ENCODE measurements around the gene BMPR1A. TPM values are rescaled to one million over a fixed set of nuclear protein-coding genes. Genes with fewer than 3 reads are reported as not detected.

The BMPR1A gene
- total RNA-seq, 1 donor from 2014 or later = 32.6 TPM

DNA sequence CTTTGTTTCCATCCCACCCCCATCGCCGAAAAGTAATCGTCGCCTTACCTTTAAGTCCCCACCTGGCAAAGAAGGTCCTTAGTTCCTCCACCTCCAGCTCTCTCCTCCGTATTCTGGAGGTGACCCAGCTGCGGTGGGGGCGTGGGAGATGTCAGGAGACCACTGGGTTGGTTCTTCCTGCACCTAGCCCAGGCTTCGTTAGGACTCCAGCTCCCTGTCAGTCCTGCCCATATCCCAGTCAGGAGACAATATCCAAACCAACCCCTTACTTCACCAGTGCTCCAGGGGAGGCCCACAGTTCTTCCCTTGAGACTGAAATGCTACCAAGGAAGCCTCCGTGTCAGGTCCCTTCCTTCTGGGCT, 212.6 kb downstream of the BMPR1A start:
- Histone ChIP-seq H3K27me3 (ENCODE audit: control insufficient read depth, insufficient read depth, low read length) (no peaks in the 10 kb centered on the region), H3K4me3 (ENCODE audit: low read depth, low read length) (peak overlapping the region; percentile 50), H3K36me3 (ENCODE audit: control insufficient read depth, insufficient read depth, low read length) (peaks cover 2% of the 10 kb centered on the region)
- TF ChIP-seq, protein P1, sequence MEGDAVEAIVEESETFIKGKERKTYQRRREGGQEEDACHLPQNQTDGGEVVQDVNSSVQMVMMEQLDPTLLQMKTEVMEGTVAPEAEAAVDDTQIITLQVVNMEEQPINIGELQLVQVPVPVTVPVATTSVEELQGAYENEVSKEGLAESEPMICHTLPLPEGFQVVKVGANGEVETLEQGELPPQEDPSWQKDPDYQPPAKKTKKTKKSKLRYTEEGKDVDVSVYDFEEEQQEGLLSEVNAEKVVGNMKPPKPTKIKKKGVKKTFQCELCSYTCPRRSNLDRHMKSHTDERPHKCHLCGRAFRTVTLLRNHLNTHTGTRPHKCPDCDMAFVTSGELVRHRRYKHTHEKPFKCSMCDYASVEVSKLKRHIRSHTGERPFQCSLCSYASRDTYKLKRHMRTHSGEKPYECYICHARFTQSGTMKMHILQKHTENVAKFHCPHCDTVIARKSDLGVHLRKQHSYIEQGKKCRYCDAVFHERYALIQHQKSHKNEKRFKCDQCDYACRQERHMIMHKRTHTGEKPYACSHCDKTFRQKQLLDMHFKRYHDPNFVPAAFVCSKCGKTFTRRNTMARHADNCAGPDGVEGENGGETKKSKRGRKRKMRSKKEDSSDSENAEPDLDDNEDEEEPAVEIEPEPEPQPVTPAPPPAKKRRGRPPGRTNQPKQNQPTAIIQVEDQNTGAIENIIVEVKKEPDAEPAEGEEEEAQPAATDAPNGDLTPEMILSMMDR (IDR thresholded peaks at IDR 0.05; ENCODE audit: insufficient read depth, low read length, severe bottlenecking) = no peak
- FAIRE-seq = no peak
- DNase-seq (ENCODE audit: low read depth) = no peak

DNA sequence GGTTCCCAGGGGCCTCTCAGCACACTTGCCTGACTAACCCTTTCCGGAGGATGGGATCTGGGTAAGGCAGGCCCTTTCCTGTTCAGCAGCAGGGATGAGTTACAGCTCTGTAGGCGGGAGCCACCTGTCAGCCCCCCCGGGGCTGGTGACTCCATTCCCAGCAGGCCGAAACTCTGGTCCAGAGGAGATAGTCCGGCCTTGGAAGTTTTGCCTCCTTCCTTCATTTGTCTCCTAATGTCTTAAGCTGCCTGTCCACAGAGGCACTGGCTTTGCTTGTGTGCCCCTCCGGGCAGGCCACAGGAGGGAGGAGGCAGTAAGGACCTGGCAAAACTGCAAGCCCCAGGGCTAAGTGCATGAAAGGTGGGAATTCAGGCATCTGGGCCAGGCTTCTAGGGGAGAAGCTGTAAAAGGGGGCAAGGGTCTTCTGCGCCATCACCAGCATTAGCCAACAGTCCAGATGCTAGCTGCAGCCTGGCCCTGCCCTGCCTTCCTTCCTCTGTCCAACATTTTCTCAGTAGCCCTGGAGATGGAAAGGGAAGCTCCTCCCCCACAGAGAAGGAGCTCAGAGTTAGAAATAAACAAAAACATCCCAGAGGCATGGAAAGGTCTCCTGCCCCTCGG, 213.1 kb downstream of the BMPR1A start:
- TF ChIP-seq, protein P1 (IDR thresholded peaks at IDR 0.05; ENCODE audit: insufficient read depth, low read length, severe bottlenecking) = no peak
- H3K27me3 ChIP-seq (ENCODE audit: control insufficient read depth, insufficient read depth, low read length) = no peaks in the 10 kb centered on the region
- H3K4me3 ChIP-seq (ENCODE audit: low read depth, low read length) = peak overlapping the region; percentile 54
- FAIRE-seq = peak; percentile 60
- peaks cover 2% of the 10 kb centered on the region for H3K36me3 ChIP-seq (ENCODE audit: control insufficient read depth, insufficient read depth, low read length)
- peak; percentile 88 for DNase-seq (ENCODE audit: low read depth)

DNA sequence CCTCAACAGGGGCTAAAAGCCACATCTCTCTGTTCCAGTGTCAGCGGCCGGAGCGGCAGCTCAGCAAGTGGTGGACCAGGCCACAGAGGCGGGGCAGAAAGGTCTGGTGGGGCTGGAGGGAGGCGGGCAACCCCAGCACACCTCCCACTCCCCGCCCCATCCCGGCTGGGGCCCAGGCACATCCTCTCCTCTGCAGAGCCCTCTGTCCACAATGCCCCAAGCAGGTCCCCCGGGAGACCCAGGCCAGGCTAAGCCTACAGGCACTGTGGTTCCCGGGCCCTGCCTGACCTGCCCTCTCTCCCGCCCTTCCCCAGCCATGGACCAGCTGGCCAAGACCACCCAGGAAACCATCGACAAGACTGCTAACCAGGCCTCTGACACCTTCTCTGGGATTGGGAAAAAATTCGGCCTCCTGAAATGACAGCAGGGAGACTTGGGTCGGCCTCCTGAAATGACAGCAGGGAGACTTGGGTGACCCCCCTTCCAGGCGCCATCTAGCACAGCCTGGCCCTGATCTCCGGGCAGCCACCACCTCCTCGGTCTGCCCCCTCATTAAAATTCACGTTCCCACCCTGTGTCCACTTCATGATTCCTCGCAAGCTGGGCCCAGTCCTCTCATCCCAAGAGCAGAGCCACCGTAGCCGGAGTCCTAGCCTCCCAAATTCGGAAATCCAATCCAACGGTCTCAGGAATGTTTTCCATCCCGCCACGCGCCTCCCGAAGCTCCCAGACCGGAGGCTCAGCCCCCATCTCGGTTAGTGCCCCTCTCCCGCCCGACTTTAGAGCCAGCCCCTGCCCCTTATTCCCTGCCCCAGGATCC, 214.0 kb downstream of the BMPR1A start:
- Histone ChIP-seq H3K36me3 (ENCODE audit: control insufficient read depth, insufficient read depth, low read length) (peaks cover 2% of the 10 kb centered on the region), H3K4me3 (ENCODE audit: low read depth, low read length) (peak overlapping the region; percentile 54), H3K27me3 (ENCODE audit: control insufficient read depth, insufficient read depth, low read length) (no peaks in the 10 kb centered on the region)
- TF ChIP-seq, protein P1 (IDR thresholded peaks at IDR 0.05; ENCODE audit: insufficient read depth, low read length, severe bottlenecking) = no peak
- FAIRE-seq (no peak), DNase-seq (ENCODE audit: low read depth) (no peak)

DNA sequence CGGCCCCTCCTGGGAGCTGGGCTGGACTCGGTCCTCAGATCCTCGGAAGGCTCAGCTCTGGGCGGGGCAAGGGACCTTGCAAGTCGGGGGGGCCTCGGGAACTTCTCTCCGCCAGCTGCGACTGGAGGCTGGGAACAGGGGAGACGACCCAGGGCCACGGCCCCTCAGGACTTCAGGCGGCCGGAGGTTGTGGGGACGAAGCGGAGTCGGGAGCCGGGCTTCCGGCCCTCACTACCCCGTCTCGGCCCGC, 214.5 kb downstream of the BMPR1A start:
- TF ChIP-seq, protein P1 (IDR thresholded peaks at IDR 0.05; ENCODE audit: insufficient read depth, low read length, severe bottlenecking) = no peak
- Histone ChIP-seq H3K36me3 (ENCODE audit: control insufficient read depth, insufficient read depth, low read length) (no peaks in the 10 kb centered on the region), H3K4me3 (ENCODE audit: low read depth, low read length) (peak overlapping the region; percentile 54), H3K27me3 (ENCODE audit: control insufficient read depth, insufficient read depth, low read length) (no peaks in the 10 kb centered on the region)
- DNase-seq (ENCODE audit: low read depth) (no peak), FAIRE-seq (no peak)

DNA sequence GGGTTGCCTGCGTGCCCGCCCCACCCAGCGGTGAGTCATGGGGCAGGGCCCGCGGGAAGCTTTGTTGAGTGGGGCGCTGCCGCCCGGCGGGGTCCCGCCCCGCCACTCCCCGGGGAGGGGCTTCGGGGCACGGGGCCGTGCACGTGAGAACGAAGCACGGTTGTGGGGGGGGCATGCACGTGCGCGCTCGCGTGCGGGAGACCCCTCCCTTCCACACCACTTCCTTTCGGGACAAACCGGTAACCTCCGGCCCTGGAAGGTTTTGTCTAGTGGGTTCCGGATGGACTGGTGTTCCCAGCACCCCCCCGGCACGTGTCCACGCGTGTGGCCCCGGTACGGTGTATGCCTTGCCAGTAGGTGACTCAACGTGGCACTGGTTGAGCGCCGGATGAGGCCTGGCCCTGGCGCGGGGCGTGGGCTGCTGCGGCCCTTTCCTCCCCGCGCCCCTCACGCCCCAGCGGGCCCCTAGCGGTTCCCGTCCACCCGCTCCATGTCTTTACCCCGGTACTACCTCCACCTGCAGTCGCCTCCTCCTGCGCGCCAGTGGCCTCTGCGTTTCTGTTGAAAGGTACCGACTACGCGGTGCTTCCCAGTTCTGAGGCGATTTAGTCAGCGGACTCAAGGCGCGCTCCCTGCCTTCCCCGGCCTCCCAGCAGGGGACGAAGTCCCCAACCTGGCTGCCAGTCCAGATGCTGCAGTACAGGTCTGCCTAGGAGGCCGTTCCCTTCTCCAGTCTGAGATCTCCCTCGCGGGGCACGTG, 215.0 kb downstream of the BMPR1A start:
- DNase-seq (ENCODE audit: low read depth) = peak; percentile 64
- Histone ChIP-seq H3K4me3 (ENCODE audit: low read depth, low read length) (peak overlapping the region; percentile 54), H3K27me3 (ENCODE audit: control insufficient read depth, insufficient read depth, low read length) (no peaks in the 10 kb centered on the region), H3K36me3 (ENCODE audit: control insufficient read depth, insufficient read depth, low read length) (no peaks in the 10 kb centered on the region)
- FAIRE-seq = no peak
- TF ChIP-seq, protein P1 (IDR thresholded peaks at IDR 0.05; ENCODE audit: insufficient read depth, low read length, severe bottlenecking) = no peak
